GM23338 (cell line): Measurements from ENCODE around the gene PCP2. TPM values are rescaled to one million over a fixed set of nuclear protein-coding genes. Genes with fewer than 3 reads are reported as not detected.

Source experiments
- ATAC-seq: fragments of 200-7000 bp; cut with Tn5 transposase; 3 replicates; pipeline ENCODE4 v1.9.1; 2020
- DNase-seq: peaks from one replicate; pipeline ENCODE4 v3.0.0-alpha.2; 2015; ENCODE audit warnings: low spot score
- H2AFZ ChIP-seq: fragments of 200-600 bp; sonication (generic); 2 replicates; pipeline ENCODE4 v1.8.0; 2016; ENCODE audit warnings: antibody characterized with exemption, mild to moderate bottlenecking, moderate library complexity
- H3F3A ChIP-seq: fragments of 200-600 bp; sonication (generic); replicated peaks from 2 replicates; pipeline ENCODE4 v1.8.0; 2017; ENCODE audit warnings: antibody characterized with exemption, mixed run types, low read depth
- H3K27ac ChIP-seq: fragments of 200-600 bp; sonication (generic); 2 replicates; pipeline ENCODE4 v1.6.1; 2016; ENCODE audit warnings: low read depth
- H3K27me3 ChIP-seq: fragments of 200-600 bp; sonication (generic); 2 replicates; pipeline ENCODE4 v1.8.0; 2016; ENCODE audit warnings: mild to moderate bottlenecking, mixed run types, moderate library complexity; ENCODE audit not compliant: insufficient read depth
- H3K36me3 ChIP-seq: fragments of 200-600 bp; sonication (generic); 2 replicates; pipeline ENCODE4 v1.8.0; 2016; ENCODE audit warnings: mild to moderate bottlenecking; ENCODE audit not compliant: insufficient read depth
- H3K4me1 ChIP-seq: fragments of 200-600 bp; sonication (generic); 2 replicates; pipeline ENCODE4 v1.8.0; 2016; ENCODE audit warnings: mild to moderate bottlenecking, moderate library complexity; ENCODE audit not compliant: insufficient read depth
- H3K4me2 ChIP-seq: fragments of 200-600 bp; sonication (generic); 2 replicates; pipeline ENCODE4 v1.7.1; 2017; ENCODE audit warnings: mixed run types
- H3K4me3 ChIP-seq: fragments of 200-600 bp; sonication (generic); 2 replicates; pipeline ENCODE4 v1.6.1; 2016; ENCODE audit warnings: mixed run types
- H3K79me2 ChIP-seq: fragments of 200-600 bp; sonication (generic); replicated peaks from 2 replicates; pipeline ENCODE4 v1.8.0; 2017; ENCODE audit warnings: mild to moderate bottlenecking; ENCODE audit not compliant: insufficient read depth
- H3K9me2 ChIP-seq: fragments of 200-600 bp; sonication (generic); 2 replicates; pipeline ENCODE4 v1.8.0; 2017; ENCODE audit not compliant: insufficient read depth
- H4K20me1 ChIP-seq: fragments of 200-600 bp; sonication (generic); replicated peaks from 2 replicates; pipeline ENCODE4 v1.8.0; 2017; ENCODE audit warnings: mild to moderate bottlenecking; ENCODE audit not compliant: insufficient read depth
- H3K27ac Mint-ChIP-seq: 2 replicates; pipeline ENCODE4 v1.8.0; 2020; ENCODE audit warnings: inconsistent platforms, mild to moderate bottlenecking, moderate library complexity, mixed read lengths
- H3K27me3 Mint-ChIP-seq: 3 replicates; pipeline ENCODE4 v1.8.0; 2022; ENCODE audit warnings: low read depth, mild to moderate bottlenecking, moderate library complexity, mixed read lengths, inconsistent platforms; ENCODE audit not compliant: insufficient read depth, poor library complexity
- H3K36me3 Mint-ChIP-seq: 3 replicates; pipeline ENCODE4 v1.8.0; 2021; ENCODE audit warnings: low read depth, mild to moderate bottlenecking, inconsistent platforms, moderate library complexity, mixed read lengths
- H3K4me1 Mint-ChIP-seq: 3 replicates; pipeline ENCODE4 v1.8.0; 2020; ENCODE audit warnings: mild to moderate bottlenecking, inconsistent platforms, mixed read lengths
- H3K4me3 Mint-ChIP-seq: 3 replicates; pipeline ENCODE4 v1.8.0; 2021; ENCODE audit warnings: moderate library complexity, mild to moderate bottlenecking, inconsistent platforms, mixed read lengths
- H3K9me3 Mint-ChIP-seq: 3 replicates; pipeline ENCODE4 v1.8.0; 2020; ENCODE audit warnings: moderate library complexity, mild to moderate bottlenecking, inconsistent platforms, mixed read lengths
- NANOG ChIP-seq: IDR thresholded peaks from 2 replicates; pipeline ENCODE4 v1.6.1; 2016; ENCODE audit warnings: antibody characterized with exemption, borderline replicate concordance
- POLR2AphosphoS5 ChIP-seq: IDR thresholded peaks from 2 replicates; pipeline ENCODE4 v1.6.1; 2016; ENCODE audit warnings: antibody characterized with exemption, low read depth
- polyA plus RNA-seq: library from polyadenylated mRNA; unstranded; fragments of >200 nt; fragmentation: Nextera tagmentation; extraction: Ambion mirVana; gene quantifications from 2 replicates; pipeline ENCODE4 v1.2.1, GENCODE V29; 2016
- total RNA-seq: library from RNA; depleted of rRNA; stranded (reverse); fragments of >200 nt; shearing (Covaris generic); gene quantifications from 2 replicates; pipeline ENCODE4 v1.2.3, GENCODE V29; 2014
- TF ChIP-seq, protein P1 (sequence below): IDR thresholded peaks from one replicate; pipeline ENCODE4 v1.6.1; 2018; ENCODE audit warnings: antibody characterized with exemption; ENCODE audit not compliant: unreplicated experiment
- TF ChIP-seq, protein P2 (sequence below): fragments of 250-450 bp; sonication (Bioruptor Pico); IDR thresholded peaks from 2 replicates; pipeline ENCODE4 v1.5.0; 2020; ENCODE audit warnings: mild to moderate bottlenecking, moderate library complexity

PCP2 gene
- total and polyA plus RNA-seq, 2 experiments from 2014 or later: not detected

DNA sequence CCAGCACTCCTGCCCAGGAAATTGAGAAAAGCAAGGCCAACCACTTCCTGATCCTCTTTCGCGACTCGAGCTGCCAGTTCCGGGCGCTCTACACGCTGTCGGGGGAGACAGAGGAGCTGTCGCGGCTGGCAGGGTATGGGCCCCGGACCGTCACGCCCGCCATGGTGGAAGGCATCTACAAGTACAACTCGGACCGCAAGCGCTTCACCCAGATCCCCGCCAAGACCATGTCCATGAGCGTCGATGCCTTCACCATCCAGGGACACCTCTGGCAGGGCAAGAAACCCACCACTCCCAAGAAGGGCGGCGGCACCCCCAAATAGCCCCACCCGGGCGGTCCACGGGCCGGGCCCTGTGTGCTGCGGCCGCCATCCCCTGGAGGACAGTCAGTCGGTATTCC lies 15.8 kb downstream of the PCP2 start:
- peaks cover 34% of the 10 kb centered on the region for H3K36me3 Mint-ChIP-seq
- Histone ChIP-seq H3K4me3 (no peak overlapping the region), H3K27me3 (no peaks in the 10 kb centered on the region), H3K79me2 (no peaks in the 10 kb centered on the region), H3K27ac (no peak overlapping the region), H3K4me1 (no peaks in the 10 kb centered on the region), H3K9me2 (no peaks in the 10 kb centered on the region), H4K20me1 (no peaks in the 10 kb centered on the region; the same call in 1 of the 2 replicates), H3K4me2 (no peak overlapping the region), H3K36me3 (no peaks in the 10 kb centered on the region; the same call in 1 of the 2 replicates), H2AFZ (no peak overlapping the region), H3F3A (no peaks in the 10 kb centered on the region)
- no peaks in the 10 kb centered on the region for H3K9me3 Mint-ChIP-seq
- DNase-seq (no peak), ATAC-seq (no peak)
- TF ChIP-seq, protein P1, sequence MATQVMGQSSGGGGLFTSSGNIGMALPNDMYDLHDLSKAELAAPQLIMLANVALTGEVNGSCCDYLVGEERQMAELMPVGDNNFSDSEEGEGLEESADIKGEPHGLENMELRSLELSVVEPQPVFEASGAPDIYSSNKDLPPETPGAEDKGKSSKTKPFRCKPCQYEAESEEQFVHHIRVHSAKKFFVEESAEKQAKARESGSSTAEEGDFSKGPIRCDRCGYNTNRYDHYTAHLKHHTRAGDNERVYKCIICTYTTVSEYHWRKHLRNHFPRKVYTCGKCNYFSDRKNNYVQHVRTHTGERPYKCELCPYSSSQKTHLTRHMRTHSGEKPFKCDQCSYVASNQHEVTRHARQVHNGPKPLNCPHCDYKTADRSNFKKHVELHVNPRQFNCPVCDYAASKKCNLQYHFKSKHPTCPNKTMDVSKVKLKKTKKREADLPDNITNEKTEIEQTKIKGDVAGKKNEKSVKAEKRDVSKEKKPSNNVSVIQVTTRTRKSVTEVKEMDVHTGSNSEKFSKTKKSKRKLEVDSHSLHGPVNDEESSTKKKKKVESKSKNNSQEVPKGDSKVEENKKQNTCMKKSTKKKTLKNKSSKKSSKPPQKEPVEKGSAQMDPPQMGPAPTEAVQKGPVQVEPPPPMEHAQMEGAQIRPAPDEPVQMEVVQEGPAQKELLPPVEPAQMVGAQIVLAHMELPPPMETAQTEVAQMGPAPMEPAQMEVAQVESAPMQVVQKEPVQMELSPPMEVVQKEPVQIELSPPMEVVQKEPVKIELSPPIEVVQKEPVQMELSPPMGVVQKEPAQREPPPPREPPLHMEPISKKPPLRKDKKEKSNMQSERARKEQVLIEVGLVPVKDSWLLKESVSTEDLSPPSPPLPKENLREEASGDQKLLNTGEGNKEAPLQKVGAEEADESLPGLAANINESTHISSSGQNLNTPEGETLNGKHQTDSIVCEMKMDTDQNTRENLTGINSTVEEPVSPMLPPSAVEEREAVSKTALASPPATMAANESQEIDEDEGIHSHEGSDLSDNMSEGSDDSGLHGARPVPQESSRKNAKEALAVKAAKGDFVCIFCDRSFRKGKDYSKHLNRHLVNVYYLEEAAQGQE: no peak
- H3K27me3 Mint-ChIP-seq: peaks cover 9% of the 10 kb centered on the region
- H3K4me1 Mint-ChIP-seq: no peaks in the 10 kb centered on the region
- no peak overlapping the region for H3K4me3 Mint-ChIP-seq
- H3K27ac Mint-ChIP-seq: no peak overlapping the region

DNA sequence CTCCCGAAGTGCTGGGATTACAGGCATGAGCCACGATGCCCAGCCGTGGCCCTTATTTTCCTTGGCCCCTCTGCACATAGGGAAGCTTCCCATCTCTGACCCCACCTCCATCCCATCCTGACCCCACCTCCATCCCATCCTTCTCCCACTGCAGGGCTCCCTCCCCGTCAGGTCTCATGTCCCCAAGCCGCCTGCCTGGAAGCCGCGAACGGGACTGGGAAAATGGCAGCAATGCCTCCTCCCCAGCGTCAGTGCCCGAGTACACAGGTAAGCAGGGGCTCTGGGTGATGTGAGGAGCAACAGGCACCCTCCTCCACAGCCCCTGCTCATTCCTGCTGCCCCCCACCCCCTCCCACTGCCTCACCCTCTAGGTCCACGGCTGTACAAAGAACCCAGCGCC lies 16.3 kb downstream of the PCP2 start:
- peaks cover 30% of the 10 kb centered on the region for H3K36me3 Mint-ChIP-seq
- DNase-seq: no peak
- Histone ChIP-seq H3K79me2 (no peaks in the 10 kb centered on the region), H3K36me3 (no peaks in the 10 kb centered on the region), H3K4me2 (no peak overlapping the region), H3K4me1 (no peaks in the 10 kb centered on the region), H3F3A (no peaks in the 10 kb centered on the region), H3K27me3 (no peaks in the 10 kb centered on the region), H3K27ac (no peak overlapping the region), H2AFZ (no peak overlapping the region), H4K20me1 (no peaks in the 10 kb centered on the region; the same call in 1 of the 2 replicates), H3K9me2 (no peaks in the 10 kb centered on the region), H3K4me3 (no peak overlapping the region)
- H3K4me1 Mint-ChIP-seq: no peaks in the 10 kb centered on the region
- no peak for TF ChIP-seq POLR2AphosphoS5
- TF ChIP-seq, protein P2, sequence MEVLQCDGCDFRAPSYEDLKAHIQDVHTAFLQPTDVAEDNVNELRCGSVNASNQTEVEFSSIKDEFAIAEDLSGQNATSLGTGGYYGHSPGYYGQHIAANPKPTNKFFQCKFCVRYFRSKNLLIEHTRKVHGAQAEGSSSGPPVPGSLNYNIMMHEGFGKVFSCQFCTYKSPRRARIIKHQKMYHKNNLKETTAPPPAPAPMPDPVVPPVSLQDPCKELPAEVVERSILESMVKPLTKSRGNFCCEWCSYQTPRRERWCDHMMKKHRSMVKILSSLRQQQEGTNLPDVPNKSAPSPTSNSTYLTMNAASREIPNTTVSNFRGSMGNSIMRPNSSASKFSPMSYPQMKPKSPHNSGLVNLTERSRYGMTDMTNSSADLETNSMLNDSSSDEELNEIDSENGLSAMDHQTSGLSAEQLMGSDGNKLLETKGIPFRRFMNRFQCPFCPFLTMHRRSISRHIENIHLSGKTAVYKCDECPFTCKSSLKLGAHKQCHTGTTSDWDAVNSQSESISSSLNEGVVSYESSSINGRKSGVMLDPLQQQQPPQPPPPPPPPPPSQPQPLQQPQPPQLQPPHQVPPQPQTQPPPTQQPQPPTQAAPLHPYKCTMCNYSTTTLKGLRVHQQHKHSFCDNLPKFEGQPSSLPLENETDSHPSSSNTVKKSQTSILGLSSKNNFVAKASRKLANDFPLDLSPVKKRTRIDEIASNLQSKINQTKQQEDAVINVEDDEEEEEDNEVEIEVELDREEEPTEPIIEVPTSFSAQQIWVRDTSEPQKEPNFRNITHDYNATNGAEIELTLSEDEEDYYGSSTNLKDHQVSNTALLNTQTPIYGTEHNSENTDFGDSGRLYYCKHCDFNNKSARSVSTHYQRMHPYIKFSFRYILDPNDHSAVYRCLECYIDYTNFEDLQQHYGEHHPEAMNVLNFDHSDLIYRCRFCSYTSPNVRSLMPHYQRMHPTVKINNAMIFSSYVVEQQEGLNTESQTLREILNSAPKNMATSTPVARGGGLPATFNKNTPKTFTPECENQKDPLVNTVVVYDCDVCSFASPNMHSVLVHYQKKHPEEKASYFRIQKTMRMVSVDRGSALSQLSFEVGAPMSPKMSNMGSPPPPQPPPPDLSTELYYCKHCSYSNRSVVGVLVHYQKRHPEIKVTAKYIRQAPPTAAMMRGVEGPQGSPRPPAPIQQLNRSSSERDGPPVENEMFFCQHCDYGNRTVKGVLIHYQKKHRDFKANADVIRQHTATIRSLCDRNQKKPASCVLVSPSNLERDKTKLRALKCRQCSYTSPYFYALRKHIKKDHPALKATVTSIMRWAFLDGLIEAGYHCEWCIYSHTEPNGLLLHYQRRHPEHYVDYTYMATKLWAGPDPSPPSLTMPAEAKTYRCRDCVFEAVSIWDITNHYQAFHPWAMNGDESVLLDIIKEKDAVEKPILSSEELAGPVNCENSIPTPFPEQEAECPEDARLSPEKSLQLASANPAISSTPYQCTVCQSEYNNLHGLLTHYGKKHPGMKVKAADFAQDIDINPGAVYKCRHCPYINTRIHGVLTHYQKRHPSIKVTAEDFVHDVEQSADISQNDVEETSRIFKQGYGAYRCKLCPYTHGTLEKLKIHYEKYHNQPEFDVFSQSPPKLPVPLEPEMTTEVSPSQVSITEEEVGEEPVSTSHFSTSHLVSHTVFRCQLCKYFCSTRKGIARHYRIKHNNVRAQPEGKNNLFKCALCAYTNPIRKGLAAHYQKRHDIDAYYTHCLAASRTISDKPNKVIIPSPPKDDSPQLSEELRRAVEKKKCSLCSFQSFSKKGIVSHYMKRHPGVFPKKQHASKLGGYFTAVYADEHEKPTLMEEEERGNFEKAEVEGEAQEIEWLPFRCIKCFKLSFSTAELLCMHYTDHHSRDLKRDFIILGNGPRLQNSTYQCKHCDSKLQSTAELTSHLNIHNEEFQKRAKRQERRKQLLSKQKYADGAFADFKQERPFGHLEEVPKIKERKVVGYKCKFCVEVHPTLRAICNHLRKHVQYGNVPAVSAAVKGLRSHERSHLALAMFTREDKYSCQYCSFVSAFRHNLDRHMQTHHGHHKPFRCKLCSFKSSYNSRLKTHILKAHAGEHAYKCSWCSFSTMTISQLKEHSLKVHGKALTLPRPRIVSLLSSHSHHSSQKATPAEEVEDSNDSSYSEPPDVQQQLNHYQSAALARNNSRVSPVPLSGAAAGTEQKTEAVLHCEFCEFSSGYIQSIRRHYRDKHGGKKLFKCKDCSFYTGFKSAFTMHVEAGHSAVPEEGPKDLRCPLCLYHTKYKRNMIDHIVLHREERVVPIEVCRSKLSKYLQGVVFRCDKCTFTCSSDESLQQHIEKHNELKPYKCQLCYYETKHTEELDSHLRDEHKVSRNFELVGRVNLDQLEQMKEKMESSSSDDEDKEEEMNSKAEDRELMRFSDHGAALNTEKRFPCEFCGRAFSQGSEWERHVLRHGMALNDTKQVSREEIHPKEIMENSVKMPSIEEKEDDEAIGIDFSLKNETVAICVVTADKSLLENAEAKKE (CRISPR knock-in tag): no peak
- TF ChIP-seq NANOG: no peak
- no peak overlapping the region for H3K27ac Mint-ChIP-seq
- H3K4me3 Mint-ChIP-seq: no peak overlapping the region
- H3K9me3 Mint-ChIP-seq: no peaks in the 10 kb centered on the region
- H3K27me3 Mint-ChIP-seq: peaks cover 8% of the 10 kb centered on the region
- no peak for ATAC-seq
